ENCODE data around the gene RFT1. TPM values are rescaled to one million over a fixed set of nuclear protein-coding genes. Genes with fewer than 3 reads are reported as not detected.

The RFT1 gene
- total and polyA plus RNA-seq, 2 of the 13 experiments (the other 11 are each of a cell fraction or from before 2014, with no cell fraction given): 23.2 to 37.0 TPM

- no peak for TF ChIP-seq ATF2 (CRISPR knock-in tag; IDR thresholded peaks at IDR 0.05)
- no peak; the same call in 1 of the 2 replicates for TF ChIP-seq ZSCAN25 (CRISPR knock-in tag; IDR thresholded peaks at IDR 0.05)
- TF ChIP-seq ZNF276 (CRISPR knock-in tag; IDR thresholded peaks at IDR 0.05; ENCODE audit: low read depth): no peak
- no peak for TF ChIP-seq SAFB2 (CRISPR knock-in tag; IDR thresholded peaks at IDR 0.05; ENCODE audit: borderline replicate concordance, low read depth)
- no peak for TF ChIP-seq HES4 (CRISPR knock-in tag; IDR thresholded peaks at IDR 0.05; ENCODE audit: borderline replicate concordance)
- peak; percentile 22; the same call in 1 of the 2 replicates for TF ChIP-seq NFKB2 (CRISPR knock-in tag; IDR thresholded peaks at IDR 0.05; ENCODE audit: borderline replicate concordance)
- TF ChIP-seq TBX3 (IDR thresholded peaks at IDR 0.05; ENCODE audit: borderline replicate concordance): no peak
- TF ChIP-seq ZNF281 (CRISPR knock-in tag; IDR thresholded peaks at IDR 0.05; ENCODE audit: borderline replicate concordance): no peak
- TF ChIP-seq NCOA1 (CRISPR knock-in tag; IDR thresholded peaks at IDR 0.05): no peak
- no peak for TF ChIP-seq FOSL1 (CRISPR knock-in tag; IDR thresholded peaks at IDR 0.05; ENCODE audit: borderline replicate concordance)
- no peak for TF ChIP-seq ZNF597 (CRISPR knock-in tag; IDR thresholded peaks at IDR 0.05)
- TF ChIP-seq KLF11 (CRISPR knock-in tag; IDR thresholded peaks at IDR 0.05): no peak
- TF ChIP-seq FOSL2 (CRISPR knock-in tag; IDR thresholded peaks at IDR 0.05): 0 out of 2 replicates have a peak, but pooled peaks have one; percentile 9
- TF ChIP-seq, protein P1, sequence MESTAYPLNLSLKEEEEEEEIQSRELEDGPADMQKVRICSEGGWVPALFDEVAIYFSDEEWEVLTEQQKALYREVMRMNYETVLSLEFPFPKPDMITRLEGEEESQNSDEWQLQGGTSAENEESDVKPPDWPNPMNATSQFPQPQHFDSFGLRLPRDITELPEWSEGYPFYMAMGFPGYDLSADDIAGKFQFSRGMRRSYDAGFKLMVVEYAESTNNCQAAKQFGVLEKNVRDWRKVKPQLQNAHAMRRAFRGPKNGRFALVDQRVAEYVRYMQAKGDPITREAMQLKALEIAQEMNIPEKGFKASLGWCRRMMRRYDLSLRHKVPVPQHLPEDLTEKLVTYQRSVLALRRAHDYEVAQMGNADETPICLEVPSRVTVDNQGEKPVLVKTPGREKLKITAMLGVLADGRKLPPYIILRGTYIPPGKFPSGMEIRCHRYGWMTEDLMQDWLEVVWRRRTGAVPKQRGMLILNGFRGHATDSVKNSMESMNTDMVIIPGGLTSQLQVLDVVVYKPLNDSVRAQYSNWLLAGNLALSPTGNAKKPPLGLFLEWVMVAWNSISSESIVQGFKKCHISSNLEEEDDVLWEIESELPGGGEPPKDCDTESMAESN (CRISPR knock-in tag; conservative IDR thresholded peaks at IDR 0.05): 0 out of 2 replicates have a peak, but pooled peaks have one; percentile 54
- peak; percentile 53; the same call in 1 of the 2 replicates for TF ChIP-seq FOXK1 (CRISPR knock-in tag; IDR thresholded peaks at IDR 0.05; ENCODE audit: borderline replicate concordance, low read depth)
- TF ChIP-seq TCF12 (IDR thresholded peaks at IDR 0.05): no peak
- no peak for TF ChIP-seq TCF12 (CRISPR knock-in tag; IDR thresholded peaks at IDR 0.05)
- TF ChIP-seq AGO1 (IDR thresholded peaks at IDR 0.05; ENCODE audit: low read depth, low read length, poor library complexity, severe bottlenecking): no peak
- no peak for TF ChIP-seq ZNF34 (CRISPR knock-in tag; IDR thresholded peaks at IDR 0.05; ENCODE audit: borderline replicate concordance)
- no peak for TF ChIP-seq DNMT3B (CRISPR knock-in tag; conservative IDR thresholded peaks at IDR 0.05)
Measured at GRCh38 chr3:53169045-53169831, 39.0 kb upstream of the RFT1 start (continued).
